ENCODE results near the gene CYB5D1.
"Not testable (repeated sequence)": the region's sequence is repeated elsewhere in the genome, so short reads cannot be mapped to it uniquely, and the experiment has no call there.

Gene CYB5D1

DNA sequence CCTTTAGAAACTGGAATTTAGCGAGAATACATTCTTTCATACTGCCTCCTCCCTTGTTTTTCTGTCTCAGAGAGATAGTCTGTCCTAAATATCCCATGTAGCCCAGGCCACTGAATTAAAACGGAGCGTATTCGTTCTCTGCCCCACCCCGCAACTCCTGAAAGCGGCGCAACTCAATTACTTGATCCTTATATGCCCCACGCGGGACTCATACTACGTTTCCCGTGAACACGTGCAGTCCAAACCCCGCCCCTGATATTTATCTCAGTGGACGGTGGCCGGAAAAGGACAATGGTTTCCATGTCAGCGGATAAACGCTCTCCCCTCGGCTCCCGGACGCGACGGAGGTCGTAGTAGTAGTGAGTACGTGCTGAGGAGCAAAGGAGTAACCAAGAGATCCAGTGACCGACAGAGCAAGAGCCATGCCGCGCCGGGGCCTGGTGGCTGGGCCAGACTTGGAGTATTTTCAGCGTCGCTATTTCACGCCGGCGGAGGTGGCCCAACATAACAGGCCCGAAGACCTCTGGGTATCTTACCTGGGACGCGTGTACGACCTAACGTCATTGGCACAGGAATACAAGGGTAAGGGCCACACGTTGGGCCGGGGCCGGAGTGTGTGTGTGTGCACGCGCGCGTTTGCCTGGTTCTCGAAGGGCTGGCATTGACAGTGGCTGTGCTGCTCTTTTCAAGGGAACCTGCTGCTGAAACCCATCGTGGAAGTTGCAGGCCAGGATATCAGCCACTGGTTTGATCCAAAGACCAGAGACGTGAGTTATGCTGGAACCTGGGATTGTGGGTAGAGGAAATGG is at the start of gene CYB5D1:
TSS of gene CYB5D1 (plus strand) at position 291 of the 809 bp plus-strand sequence. CDS start at position 423, 132 bp downstream.
- DNase-seq, result peak; percentile 61

GRCh38 chr17:7809086-7809790 is 48.6 kb upstream of the CYB5D1 start:
- no peak for DNase-seq

- DNase-seq, result not testable (repeated sequence)
Measured at GRCh38 chr17:7809791-7810343, 47.9 kb upstream of the CYB5D1 start.

GRCh38 chr17:7811251-7811650 is 46.6 kb upstream of the CYB5D1 start:
- no peak for DNase-seq

DNA sequence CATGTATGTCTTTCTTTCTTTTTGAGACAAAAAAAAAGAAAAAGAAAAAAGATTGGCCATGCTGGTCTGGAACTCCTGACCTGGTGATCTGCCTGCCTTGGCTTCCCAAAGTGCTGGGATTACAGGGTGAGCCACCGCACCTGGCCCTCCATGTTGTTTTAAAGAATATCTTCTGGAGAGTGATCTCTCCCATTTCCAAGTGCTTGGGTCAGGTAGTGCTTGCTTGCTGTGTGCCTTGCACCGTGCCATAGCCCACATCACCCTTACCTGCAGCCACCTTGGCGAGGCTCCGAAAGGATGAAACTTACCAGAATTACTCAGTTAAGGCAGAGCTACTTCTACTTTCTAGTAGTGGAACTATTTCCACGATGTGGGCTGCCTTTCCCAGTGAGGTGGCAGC is 42.8 kb upstream of the CYB5D1 start:
- DNase-seq, result no peak

DNA sequence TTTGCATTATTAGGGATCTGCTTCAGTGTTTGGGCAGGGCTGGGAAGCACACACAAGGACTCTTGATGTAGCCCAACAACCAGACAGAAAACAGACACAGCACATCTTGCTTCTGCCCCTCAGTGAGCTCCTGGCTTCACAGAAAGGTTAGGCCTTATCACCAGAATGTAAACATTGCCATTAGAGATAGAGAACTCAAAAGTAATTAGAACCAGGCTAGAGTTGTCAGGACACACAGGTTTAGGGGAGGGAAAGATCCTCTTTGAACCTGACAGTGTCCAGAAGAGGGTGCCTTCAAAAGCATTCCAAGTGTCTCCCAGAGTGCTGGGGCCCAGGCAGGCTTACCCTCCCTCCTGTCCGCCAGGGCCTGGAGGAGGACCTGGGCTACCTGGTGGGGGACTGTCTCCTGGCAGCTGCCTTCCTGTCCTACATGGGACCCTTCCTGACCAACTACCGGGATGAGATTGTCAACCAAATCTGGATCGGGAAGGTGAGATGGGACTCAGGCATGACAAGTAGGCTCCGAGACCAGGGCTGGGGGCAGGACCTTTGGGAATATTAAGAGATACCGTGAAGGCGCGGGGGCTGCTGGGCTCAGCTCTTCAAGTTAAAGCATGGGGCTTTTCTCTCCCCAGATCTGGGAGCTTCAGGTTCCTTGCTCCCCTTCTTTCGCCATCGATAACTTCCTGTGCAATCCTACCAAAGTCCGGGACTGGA is 40.7 kb upstream of the CYB5D1 start:
- DNase-seq, result no peak

DNA sequence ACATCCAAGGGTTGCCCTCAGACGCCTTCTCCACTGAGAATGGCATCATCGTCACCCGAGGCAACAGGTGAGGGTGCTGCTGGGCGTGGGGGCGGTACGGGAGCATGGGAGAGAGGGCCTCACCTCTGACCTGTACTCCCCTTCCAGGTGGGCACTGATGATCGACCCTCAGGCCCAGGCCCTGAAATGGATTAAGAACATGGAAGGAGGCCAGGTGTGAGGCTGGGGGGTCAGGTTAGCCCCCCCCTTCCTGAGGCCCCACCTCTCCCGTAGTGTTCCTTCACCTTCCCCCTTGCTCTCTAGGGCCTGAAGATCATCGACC is 40.2 kb upstream of the CYB5D1 start:
- DNase-seq, result no peak

DNA sequence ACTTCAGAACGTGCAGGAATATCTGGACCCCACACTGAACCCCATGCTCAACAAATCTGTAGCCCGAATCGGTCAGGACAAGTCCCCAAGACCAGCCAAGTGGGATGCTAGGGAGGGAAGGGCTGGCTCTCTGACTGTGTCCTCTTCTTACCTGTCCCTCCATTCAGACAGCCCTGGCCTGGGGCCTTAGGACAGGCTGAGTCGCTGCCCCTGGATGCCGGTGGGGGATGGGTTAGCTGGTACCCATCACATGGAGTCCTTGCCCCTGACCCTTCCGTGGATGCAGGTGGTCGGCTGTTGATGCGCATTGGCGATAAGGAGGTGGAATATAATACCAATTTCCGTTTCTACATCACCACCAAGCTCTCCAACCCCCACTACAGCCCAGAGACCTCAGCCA is 39.8 kb upstream of the CYB5D1 start:
- DNase-seq, result no peak

DNA sequence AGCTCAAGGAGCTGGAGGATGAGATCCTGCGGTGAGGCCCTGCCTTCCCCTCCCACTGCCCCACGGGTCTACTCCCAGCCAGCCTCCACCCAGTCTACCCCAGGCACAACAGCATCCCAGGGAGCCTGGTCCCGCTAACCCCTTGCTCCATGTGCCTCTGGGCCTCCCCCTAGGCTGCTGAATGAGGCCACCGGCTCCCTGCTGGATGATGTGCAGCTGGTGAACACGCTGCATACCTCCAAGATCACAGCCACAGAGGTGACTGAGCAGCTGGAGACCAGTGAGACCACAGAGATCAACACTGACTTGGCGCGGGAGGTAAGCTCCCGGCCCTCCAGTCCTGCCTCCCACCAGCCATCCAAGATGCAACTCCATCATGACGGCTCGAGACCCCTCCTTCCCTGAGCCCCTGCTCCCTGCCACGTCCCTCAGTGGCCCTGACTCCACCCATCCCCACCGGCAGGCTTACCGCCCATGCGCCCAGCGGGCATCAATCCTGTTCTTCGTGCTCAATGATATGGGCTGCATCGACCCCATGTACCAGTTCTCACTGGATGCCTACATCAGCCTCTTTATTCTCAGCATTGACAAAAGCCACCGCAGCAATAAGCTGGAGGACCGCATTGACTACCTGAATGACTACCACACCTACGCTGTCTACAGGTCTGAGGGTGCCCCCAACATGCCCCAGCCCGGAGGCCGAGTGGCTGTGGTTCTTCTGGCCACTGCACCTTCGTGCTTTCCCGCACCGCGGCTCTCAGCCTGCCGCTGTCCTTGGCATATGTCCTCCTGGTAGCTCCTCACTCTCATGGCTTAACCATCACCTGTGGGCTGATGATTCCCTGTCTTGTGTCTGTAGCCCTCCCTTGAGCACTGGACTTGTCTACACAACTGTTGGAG is 38.8 kb upstream of the CYB5D1 start:
- DNase-seq, result no peak

GRCh38 chr17:7820231-7820630 is 37.6 kb upstream of the CYB5D1 start:
- no peak for DNase-seq

- no peak for DNase-seq
Measured at GRCh38 chr17:7822126-7822525, 35.7 kb upstream of the CYB5D1 start.

DNA sequence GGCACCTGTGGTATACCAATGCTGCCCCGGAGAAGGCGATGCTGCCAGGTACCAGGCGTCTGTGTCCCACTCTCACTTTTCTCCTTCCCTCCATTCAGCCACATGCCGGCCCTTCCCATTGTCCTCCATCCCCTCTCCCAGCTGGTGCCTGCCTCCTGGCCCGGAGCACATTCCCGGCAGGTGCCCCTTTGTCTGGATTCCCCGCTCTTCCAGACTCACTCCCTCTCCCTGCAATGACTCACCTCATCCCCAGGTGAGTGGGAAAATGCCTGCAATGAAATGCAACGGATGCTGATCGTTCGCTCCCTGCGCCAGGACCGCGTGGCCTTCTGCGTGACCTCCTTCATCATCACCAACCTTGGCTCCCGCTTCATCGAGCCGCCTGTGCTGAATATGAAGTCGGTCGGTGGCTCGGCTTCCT is 34.2 kb upstream of the CYB5D1 start:
- DNase-seq, result no peak

- no peak for DNase-seq
Measured at GRCh38 chr17:7824021-7824924, 33.5 kb upstream of the CYB5D1 start.

- no peak for DNase-seq
Measured at GRCh38 chr17:7825206-7825990, 32.4 kb upstream of the CYB5D1 start.

- no peak for DNase-seq
Measured at GRCh38 chr17:7830616-7831015, 27.2 kb upstream of the CYB5D1 start.

DNA sequence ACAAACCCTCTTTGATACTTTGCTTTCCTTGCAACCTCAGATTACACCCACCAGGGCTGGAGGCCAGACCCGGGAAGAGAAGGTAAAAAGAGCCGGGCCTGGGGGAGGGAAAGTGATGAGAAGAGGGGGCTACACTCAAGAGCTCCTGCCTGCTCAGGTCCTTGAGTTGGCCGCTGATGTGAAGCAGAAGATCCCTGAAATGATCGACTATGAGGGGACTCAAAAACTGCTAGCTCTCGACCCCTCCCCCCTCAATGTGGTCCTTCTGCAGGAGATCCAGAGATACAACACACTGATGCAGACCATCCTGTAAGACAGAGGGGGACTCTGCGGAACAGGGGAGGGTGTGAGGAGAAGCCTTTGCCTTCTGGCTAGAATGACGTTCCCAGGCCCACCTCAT is 26.6 kb upstream of the CYB5D1 start:
- DNase-seq, result no peak

DNA sequence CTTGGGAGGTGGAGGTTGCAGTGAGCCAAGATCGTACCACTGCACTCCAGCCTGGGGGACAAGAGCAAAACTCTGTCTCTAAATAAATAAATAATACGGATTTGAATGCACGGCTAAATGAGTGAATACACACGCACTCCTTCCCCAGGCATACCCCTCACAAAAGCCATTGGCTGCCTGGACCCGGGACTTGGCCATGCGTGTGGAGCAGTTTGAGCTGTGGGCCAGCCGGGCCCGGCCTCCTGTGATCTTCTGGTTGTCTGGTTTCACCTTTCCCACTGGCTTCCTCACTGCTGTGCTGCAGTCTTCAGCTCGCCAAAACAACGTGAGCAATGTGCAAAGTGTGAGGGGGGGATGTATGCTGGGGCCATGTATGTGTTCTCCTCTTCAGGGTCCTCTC is 25.4 kb upstream of the CYB5D1 start:
- no peak for DNase-seq

DNA sequence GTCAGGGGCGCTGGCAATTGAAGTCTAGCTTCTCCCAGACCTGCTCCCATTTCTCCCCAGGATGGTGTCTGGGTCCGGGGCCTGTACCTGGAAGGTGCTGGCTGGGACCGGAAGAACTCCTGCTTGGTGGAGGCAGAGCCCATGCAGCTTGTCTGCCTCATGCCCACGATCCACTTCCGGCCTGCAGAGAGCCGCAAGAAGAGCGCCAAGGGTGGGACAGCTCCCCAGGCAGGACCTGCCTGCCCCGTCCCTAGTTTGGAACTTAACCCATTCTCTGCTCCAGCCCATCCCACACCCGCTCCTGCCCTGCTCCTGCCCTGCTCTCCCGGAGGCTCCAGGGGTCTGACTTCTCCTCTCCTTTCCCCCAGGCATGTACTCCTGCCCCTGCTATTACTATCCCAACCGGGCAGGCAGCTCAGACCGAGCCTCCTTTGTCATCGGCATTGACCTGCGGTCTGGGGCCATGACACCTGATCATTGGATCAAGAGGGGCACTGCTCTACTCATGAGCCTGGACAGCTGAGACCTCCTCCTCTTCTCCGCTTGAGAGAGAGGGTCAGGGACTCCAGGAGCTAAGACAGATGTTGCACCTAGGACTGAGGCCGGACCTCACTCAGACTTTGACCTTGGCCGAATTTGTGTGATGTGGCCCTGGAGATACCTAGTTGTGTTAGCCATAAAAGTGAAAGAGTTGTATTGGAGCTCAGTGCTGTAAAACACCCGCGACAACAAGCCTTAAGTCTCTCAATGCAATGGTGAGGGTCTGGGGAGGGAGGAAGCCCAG is 24.6 kb upstream of the CYB5D1 start:
- no peak for DNase-seq

DNA sequence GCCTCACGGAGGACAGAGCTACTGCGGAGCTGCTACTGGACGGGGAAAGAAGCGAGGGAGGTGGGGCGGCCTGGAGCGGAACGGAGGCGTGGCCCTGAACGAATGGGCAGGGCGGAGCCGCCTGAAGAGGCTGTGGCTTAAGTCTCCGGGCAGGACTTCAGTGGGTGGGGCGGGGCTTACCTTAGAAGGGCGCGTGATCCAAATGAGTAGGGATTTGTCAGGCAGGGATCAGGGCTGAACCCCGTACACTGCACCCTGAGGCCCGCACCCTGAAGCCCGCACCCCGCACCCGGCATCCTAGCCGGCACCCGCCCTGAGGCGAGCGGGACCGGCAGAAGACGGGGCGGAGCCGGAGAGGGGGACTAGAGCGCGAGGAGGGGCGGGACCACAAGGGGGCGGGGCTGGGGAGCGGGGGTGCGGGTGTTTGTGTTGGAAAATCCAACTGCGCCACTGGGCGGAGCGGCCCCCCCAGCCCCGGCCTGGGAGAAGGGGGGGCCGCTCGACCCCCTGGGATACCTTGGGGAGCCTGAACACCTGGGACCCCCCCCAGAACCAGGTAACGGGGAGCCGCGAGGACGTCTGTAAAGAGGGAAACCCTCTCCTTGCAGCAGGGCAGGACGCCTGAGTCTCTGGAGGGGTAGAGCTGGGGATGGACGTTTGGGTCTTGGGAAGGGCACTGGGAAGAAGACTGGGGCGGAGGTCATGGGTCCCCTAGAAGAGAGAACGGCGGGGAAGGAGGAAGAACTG is 23.8 kb upstream of the CYB5D1 start, which contains the start of gene KDM6B:
TSS of gene KDM6B (plus strand) at position 423 of the 747 bp plus-strand sequence. CDS start 11,338 bp downstream, outside the sequence.
- DNase-seq, result peak; percentile 38
